Breast epithelium (tissue), 4 donors: ENCODE measurements around the gene FCRL6. TPM values are rescaled to one million over a fixed set of nuclear protein-coding genes. Genes with fewer than 3 reads are reported as not detected.

ENCODE experiments used
- DNase-seq, 2 donors: peaks; one replicate each; pipeline ENCODE4 v3.0.0-alpha.2; 2019; ENCODE audit warnings: low spot score in 2 of 2
- H3K27ac ChIP-seq, 2 donors: fragments of 200-600 bp; sonication (generic) in 1 of 2; one replicate each; pipeline ENCODE4 v1.5.1; 2016 to 2019; ENCODE audit warnings: mild to moderate bottlenecking in 1 of 2
- H3K27me3 ChIP-seq, 2 donors: fragments of 200-600 bp; sonication (generic) in 1 of 2; one replicate each; pipeline versions ENCODE4 v1.5.1 to v1.6.0; 2017 to 2019; ENCODE audit warnings: control low read depth in 1 of 2, mild to moderate bottlenecking in 1 of 2
- H3K36me3 ChIP-seq: fragments of 200-600 bp; one replicate; pipeline ENCODE4 v1.5.1; 2019
- H3K4me1 ChIP-seq, 2 donors: fragments of 200-600 bp; sonication (generic); one replicate each; pipeline ENCODE4 v1.5.1; 2016 to 2019; ENCODE audit warnings: control low read depth in 1 of 2
- H3K4me3 ChIP-seq, 3 donors: fragments of 200-600 bp; sonication (generic); 1 replicate in 2 of 3; 2 replicates in 1 of 3; pipeline ENCODE4 v1.5.1; 2016 to 2019; ENCODE audit warnings: mild to moderate bottlenecking in 3 of 3, moderate library complexity in 2 of 3
- H3K9me3 ChIP-seq, 2 donors: fragments of 200-600 bp; sonication (generic) in 1 of 2; one replicate each; pipeline ENCODE4 v1.5.1; 2016 to 2019; ENCODE audit warnings: control low read depth in 1 of 2
- POLR2A ChIP-seq: fragments of 450-650 bp; IDR thresholded peaks from one replicate; pipeline ENCODE4 v1.6.1; 2016; ENCODE audit warnings: antibody characterized with exemption, mild to moderate bottlenecking, moderate library complexity
- POLR2AphosphoS5 ChIP-seq, 3 donors: sonication (generic); formaldehyde crosslinking; IDR thresholded peaks; one replicate each; pipeline ENCODE4 v1.6.1; 2017; ENCODE audit warnings: antibody characterized with exemption in 3 of 3
- intact Hi-C: fragments of 100-400 bp; cut with DNase I; formaldehyde crosslinking; loops from one replicate; pipeline ENCODE4 v1.15.1; 2023; ENCODE audit warnings: low total_unique reads
- total RNA-seq, 3 donors: library from RNA; depleted of rRNA; stranded (reverse); fragments of >200 nt; gene quantifications; one replicate each; pipeline ENCODE4 v1.1.0, GENCODE V29; 2016
- TF ChIP-seq, protein P1 (sequence below), 3 donors: fragments of 450-650 bp; IDR thresholded peaks; one replicate each; pipeline ENCODE4 v1.5.1; 2016 to 2017; ENCODE audit warnings: antibody characterized with exemption in 3 of 3, mild to moderate bottlenecking in 3 of 3, moderate library complexity in 3 of 3

The FCRL6 gene
- total RNA-seq, 3 donors from 2014 or later: 0.80 to 2.8 (median 0.98) TPM

DNA sequence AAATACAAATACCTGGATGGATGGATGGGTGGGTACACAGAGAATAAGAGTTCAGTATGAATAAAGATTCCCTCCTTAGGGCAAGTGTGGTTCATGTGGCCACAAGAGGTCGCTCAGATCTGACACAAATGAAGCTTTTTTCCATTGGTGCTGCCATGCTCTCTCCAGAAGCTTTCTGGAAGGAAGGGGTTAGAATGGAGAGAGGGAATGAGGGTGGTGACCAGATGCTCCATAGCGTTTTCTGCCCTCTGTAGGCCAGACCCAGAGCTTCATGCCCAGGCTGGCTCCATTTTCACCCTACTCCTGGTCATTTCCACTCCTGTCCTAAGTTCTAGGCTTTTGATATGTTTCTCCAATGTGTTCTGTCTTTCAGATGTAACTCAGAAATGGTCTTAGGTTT lies 3.3 kb upstream of the FCRL6 start:
- no peaks in the 10 kb centered on the region for H3K9me3 ChIP-seq
- H3K4me3 ChIP-seq: no peak overlapping the region
- H3K27ac ChIP-seq: no peak overlapping the region
- H3K27me3 ChIP-seq: no peaks in the 10 kb centered on the region
- H3K36me3 ChIP-seq: no peaks in the 10 kb centered on the region
- H3K4me1 ChIP-seq: no peaks in the 10 kb centered on the region
- intact Hi-C loops: no loop called here
- TF ChIP-seq POLR2A: no peak
- TF ChIP-seq, protein P1, sequence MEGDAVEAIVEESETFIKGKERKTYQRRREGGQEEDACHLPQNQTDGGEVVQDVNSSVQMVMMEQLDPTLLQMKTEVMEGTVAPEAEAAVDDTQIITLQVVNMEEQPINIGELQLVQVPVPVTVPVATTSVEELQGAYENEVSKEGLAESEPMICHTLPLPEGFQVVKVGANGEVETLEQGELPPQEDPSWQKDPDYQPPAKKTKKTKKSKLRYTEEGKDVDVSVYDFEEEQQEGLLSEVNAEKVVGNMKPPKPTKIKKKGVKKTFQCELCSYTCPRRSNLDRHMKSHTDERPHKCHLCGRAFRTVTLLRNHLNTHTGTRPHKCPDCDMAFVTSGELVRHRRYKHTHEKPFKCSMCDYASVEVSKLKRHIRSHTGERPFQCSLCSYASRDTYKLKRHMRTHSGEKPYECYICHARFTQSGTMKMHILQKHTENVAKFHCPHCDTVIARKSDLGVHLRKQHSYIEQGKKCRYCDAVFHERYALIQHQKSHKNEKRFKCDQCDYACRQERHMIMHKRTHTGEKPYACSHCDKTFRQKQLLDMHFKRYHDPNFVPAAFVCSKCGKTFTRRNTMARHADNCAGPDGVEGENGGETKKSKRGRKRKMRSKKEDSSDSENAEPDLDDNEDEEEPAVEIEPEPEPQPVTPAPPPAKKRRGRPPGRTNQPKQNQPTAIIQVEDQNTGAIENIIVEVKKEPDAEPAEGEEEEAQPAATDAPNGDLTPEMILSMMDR (IDR thresholded peaks at IDR 0.05): peak in 2 of 3 donors; percentile 69 to 78
- TF ChIP-seq POLR2AphosphoS5 (IDR thresholded peaks at IDR 0.05): peak in 1 of 3 donors; percentile 19
- DNase-seq: peak in 1 of 2 donors; percentile 22

DNA sequence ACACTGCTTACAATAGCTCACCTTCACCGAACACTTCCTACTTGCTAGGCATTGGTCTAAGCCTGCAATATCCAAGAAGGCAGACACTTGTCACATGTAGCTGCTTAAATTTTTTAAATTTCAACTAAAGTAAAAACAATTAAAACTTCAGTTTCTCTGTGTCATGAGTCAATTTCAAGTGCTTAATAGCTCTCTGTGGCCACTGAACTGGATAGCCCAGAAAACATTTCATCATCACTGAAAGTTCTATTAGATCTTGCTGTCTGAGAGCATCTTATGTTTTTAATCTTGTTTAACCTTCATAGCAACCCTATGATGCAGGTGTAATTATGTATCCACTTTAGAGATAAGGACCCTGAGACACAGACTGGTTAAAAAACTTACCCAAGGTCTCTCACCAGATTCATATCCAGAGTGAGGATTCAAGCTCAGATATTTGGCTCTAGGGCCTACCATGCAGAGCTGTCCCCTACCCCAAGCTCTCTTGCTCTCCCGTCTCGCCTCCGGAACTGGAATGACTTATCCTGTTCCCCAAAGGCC lies 2.6 kb upstream of the FCRL6 start:
- intact Hi-C loops: no loop called here
- H3K4me1 ChIP-seq: no peaks in the 10 kb centered on the region
- H3K27me3 ChIP-seq: no peaks in the 10 kb centered on the region
- no peak overlapping the region for H3K27ac ChIP-seq
- DNase-seq: no peak
- TF ChIP-seq POLR2AphosphoS5 (IDR thresholded peaks at IDR 0.05): no peak
- TF ChIP-seq, protein P1 (IDR thresholded peaks at IDR 0.05): no peak
- no peak for TF ChIP-seq POLR2A
- H3K4me3 ChIP-seq: no peak overlapping the region
- no peaks in the 10 kb centered on the region for H3K36me3 ChIP-seq
- H3K9me3 ChIP-seq: no peaks in the 10 kb centered on the region

DNA sequence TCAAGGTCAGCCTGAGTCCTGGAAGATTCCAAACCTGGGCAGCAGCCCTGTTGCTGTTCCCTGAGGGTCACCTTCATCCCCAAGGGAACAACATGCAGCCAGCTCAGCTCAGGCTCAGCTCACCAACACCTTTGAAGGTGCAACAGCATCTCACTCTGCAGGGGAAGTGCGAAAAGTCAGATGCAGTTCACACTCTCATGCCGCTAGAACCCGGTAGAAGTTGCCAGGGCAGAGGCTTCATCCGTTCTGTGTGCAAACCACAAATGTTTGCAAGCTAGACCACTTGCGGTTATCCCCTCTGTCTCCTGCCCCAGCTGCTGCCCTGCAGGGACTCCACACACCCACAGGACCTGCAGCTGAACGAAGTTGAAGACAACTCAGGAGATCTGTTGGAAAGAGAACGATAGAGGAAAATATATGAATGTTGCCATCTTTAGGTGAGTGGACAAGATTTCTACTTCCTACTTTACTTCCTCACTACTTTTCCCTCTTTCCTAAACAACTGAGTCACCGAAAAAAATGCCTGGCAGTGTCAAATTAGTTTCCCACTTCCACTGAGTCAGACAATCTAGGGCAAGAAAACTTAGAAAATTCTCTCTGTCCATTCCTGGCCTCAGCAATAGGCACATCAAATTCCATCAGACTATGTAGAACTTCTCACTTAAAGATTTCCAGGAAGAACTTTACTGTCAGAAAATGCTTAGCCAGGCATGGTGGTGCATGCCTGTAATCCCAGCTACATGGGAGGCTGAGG lies 1.8 kb upstream of the FCRL6 start:
- Histone ChIP-seq H3K9me3 (no peaks in the 10 kb centered on the region), H3K27ac (no peak overlapping the region), H3K4me1 (no peaks in the 10 kb centered on the region), H3K4me3 (no peak overlapping the region), H3K36me3 (no peaks in the 10 kb centered on the region), H3K27me3 (no peaks in the 10 kb centered on the region)
- intact Hi-C loops: no loop called here
- TF ChIP-seq, protein P1 (IDR thresholded peaks at IDR 0.05): no peak
- TF ChIP-seq POLR2AphosphoS5 (IDR thresholded peaks at IDR 0.05) (no peak), POLR2A (no peak)
- DNase-seq: no peak

DNA sequence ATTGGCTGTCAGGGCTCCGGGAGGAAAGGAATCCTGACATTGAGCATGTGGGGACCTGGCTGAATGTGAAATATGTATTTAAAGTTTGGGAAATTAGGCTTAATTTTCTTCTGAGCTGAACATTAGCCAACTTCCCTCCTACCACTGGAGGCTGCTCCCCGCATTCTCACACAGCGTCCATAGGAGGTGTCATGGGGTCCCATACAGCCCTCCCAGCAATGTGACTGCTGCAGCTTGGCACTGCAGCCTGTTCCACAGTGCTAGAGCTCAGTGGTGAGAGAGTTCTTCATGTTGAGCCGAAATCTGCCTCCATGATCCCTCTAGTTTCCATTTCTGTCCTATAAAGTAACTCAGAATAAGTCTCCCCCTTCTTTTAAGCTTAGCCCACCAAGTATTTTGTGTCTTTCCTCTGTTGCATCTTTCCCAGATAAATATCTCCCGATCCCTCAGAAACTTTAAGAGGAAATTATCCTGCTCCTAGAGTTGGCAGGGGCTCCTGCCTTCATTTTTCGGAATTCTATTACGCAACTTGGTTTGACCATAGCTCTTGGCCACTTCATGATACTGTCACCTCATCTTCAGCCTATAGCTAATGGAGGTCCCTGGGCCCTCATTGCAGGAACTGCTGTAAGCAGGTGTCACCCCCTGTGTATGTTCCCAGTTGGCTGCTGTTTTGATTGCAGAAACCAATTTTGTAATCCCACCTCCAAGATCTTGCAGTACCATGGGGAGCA lies 2.0 kb downstream of the FCRL6 start:
- H3K27ac ChIP-seq: no peak overlapping the region
- no peaks in the 10 kb centered on the region for H3K4me1 ChIP-seq
- H3K9me3 ChIP-seq: no peaks in the 10 kb centered on the region
- no peak overlapping the region for H3K4me3 ChIP-seq
- TF ChIP-seq POLR2AphosphoS5 (IDR thresholded peaks at IDR 0.05) (no peak), POLR2A (no peak)
- TF ChIP-seq, protein P1 (IDR thresholded peaks at IDR 0.05): no peak
- intact Hi-C loops: no loop called here
- no peak for DNase-seq
- no peaks in the 10 kb centered on the region for H3K36me3 ChIP-seq
- H3K27me3 ChIP-seq: no peaks in the 10 kb centered on the region

DNA sequence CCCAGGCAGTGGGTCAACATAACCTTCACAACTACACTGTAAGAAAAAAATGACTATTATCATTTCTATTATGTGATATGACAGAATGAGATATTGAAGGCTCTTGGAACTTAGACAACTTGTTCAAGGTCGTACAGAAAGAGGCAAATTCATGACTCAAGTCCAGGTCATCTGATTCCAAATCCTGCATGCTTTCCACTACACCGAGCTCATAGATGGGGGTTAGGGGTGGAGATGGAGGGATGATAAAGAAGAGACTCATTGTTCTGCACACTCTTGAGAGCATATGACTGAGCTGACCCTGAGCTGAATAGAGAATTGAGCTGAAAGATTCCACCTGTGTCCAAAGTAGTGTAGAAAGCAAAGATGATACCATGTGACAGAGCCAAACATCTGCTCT lies 2.8 kb downstream of the FCRL6 start:
- Histone ChIP-seq H3K27me3 (no peaks in the 10 kb centered on the region), H3K9me3 (no peaks in the 10 kb centered on the region), H3K36me3 (no peaks in the 10 kb centered on the region), H3K27ac (no peak overlapping the region), H3K4me1 (no peaks in the 10 kb centered on the region), H3K4me3 (no peak overlapping the region)
- DNase-seq: no peak
- intact Hi-C loops: no loop called here
- TF ChIP-seq POLR2A (no peak), POLR2AphosphoS5 (IDR thresholded peaks at IDR 0.05) (no peak)
- TF ChIP-seq, protein P1 (IDR thresholded peaks at IDR 0.05): no peak
